IPS-18a (cell line): Measurements from ENCODE around the gene CDH18.

Experiments
- H3K27ac ChIP-seq: one replicate; pipeline ENCODE4 v1.5.1; 2013; ENCODE audit warnings: low read length
- H3K27me3 ChIP-seq: one replicate; pipeline ENCODE4 v1.6.1; 2013; ENCODE audit warnings: mild to moderate bottlenecking, low read length; ENCODE audit not compliant: control insufficient read depth, insufficient read depth
- H3K36me3 ChIP-seq: one replicate; pipeline ENCODE4 v1.6.1; 2013; ENCODE audit warnings: low read depth, low read length; ENCODE audit not compliant: control insufficient read depth
- H3K4me1 ChIP-seq: one replicate; pipeline ENCODE4 v1.6.1; 2013; ENCODE audit warnings: low read depth, low read length; ENCODE audit not compliant: control insufficient read depth
- H3K4me3 ChIP-seq: one replicate; pipeline ENCODE4 v1.5.1; 2013; ENCODE audit warnings: low read length
- H3K9ac ChIP-seq: one replicate; pipeline ENCODE4 v1.6.1; 2013; ENCODE audit warnings: mild to moderate bottlenecking, low read length, moderate library complexity
- H3K9me3 ChIP-seq: one replicate; pipeline ENCODE4 v1.6.1; 2013; ENCODE audit warnings: low read depth, low read length; ENCODE audit not compliant: control insufficient read depth

The CDH18 gene

GRCh38 chr5:19986806-19987205, 1.2 kb downstream of the CDH18 start:
- Histone ChIP-seq H3K27ac (no peak overlapping the region), H3K4me1 (peaks cover 4% of the 10 kb centered on the region), H3K4me3 (no peak overlapping the region), H3K27me3 (peaks cover 27% of the 10 kb centered on the region), H3K9me3 (no peaks in the 10 kb centered on the region), H3K36me3 (no peaks in the 10 kb centered on the region), H3K9ac (no peak overlapping the region)

GRCh38 chr5:19986031-19986619, 1.9 kb downstream of the CDH18 start:
- H3K4me1 ChIP-seq = peaks cover 4% of the 10 kb centered on the region
- H3K4me3 ChIP-seq = no peak overlapping the region
- no peak overlapping the region for H3K9ac ChIP-seq
- no peak overlapping the region for H3K27ac ChIP-seq
- peaks cover 27% of the 10 kb centered on the region for H3K27me3 ChIP-seq
- no peaks in the 10 kb centered on the region for H3K36me3 ChIP-seq
- H3K9me3 ChIP-seq = no peaks in the 10 kb centered on the region

GRCh38 chr5:19978476-19978875, 9.5 kb downstream of the CDH18 start:
- no peaks in the 10 kb centered on the region for H3K4me1 ChIP-seq
- no peaks in the 10 kb centered on the region for H3K36me3 ChIP-seq
- H3K9me3 ChIP-seq = no peaks in the 10 kb centered on the region
- H3K27me3 ChIP-seq = no peaks in the 10 kb centered on the region
- no peak overlapping the region for H3K27ac ChIP-seq
- no peak overlapping the region for H3K4me3 ChIP-seq
- no peak overlapping the region for H3K9ac ChIP-seq

DNA sequence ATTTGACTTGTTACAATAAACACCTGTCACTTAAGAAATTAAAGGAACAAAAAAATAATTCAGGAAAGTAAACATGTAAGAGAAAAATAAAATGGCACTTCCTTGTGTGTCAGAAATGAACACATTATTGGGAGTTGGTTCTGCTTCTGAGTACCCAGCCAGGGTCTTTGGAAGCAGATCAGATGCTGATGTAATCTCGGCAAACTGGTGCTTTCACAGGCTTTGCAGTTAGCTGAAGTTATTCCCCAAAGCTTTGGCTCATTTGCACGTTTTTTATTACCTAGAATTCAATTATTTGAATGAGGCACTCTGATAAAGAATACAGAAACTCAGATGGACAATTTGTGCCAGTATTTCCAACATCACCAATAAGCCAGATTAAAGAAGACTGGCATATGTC, 10.9 kb downstream of the CDH18 start:
- no peaks in the 10 kb centered on the region for H3K9me3 ChIP-seq
- no peaks in the 10 kb centered on the region for H3K36me3 ChIP-seq
- H3K27ac ChIP-seq = no peak overlapping the region
- H3K27me3 ChIP-seq = no peaks in the 10 kb centered on the region
- no peak overlapping the region for H3K9ac ChIP-seq
- no peaks in the 10 kb centered on the region for H3K4me1 ChIP-seq
- no peak overlapping the region for H3K4me3 ChIP-seq

- Histone ChIP-seq H3K9me3 (no peaks in the 10 kb centered on the region), H3K36me3 (no peaks in the 10 kb centered on the region), H3K27me3 (no peaks in the 10 kb centered on the region), H3K27ac (no peak overlapping the region), H3K9ac (no peak overlapping the region), H3K4me3 (no peak overlapping the region), H3K4me1 (no peaks in the 10 kb centered on the region)
Measured at GRCh38 chr5:19975795-19976194, 12.2 kb downstream of the CDH18 start.

DNA sequence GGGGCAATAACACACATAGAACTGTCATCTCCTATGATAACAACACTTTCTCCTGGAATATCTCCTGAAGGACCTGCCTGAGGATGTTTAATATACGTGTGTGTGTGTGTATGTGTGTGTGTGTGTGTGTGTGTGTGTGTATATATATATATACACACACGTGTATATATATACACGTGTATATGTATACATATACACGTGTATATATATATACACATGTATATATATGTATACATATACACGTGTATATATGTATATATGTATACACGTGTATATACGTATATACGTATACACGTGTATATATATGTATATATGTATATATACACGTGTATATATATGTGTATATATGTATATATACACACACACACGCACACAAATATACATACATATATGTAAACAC, 27.5 kb downstream of the CDH18 start:
- no peaks in the 10 kb centered on the region for H3K36me3 ChIP-seq
- H3K27me3 ChIP-seq = no peaks in the 10 kb centered on the region
- no peak overlapping the region for H3K4me3 ChIP-seq
- no peak overlapping the region for H3K27ac ChIP-seq
- no peaks in the 10 kb centered on the region for H3K9me3 ChIP-seq
- H3K4me1 ChIP-seq = no peaks in the 10 kb centered on the region
- H3K9ac ChIP-seq = no peak overlapping the region

DNA sequence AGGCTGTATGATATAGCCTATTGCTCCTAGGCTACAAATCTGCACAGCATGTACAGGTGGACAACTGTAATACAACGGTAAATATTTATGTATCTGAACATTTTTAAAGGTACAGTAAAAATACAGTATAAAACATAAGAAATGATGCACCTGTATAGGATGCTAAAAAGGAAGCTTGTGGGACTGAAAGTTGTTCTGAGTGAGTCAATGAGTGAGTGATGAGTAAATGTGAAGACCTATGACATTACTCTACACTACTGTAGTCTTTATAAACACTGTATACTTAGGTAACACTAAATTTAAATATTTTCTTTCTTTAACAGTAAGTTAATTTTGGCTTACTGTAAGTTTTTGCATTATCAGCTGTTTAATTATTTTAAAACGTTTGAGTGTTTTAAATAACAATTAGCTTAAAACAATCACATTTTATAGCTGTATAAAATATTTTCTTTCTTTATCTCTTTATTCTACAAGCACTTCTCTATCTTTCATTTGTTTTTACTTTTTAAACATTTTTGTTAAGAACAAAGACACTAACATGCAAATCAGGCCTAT, 28.1 kb downstream of the CDH18 start:
- Histone ChIP-seq H3K27me3 (no peaks in the 10 kb centered on the region), H3K9ac (no peak overlapping the region), H3K9me3 (no peaks in the 10 kb centered on the region), H3K27ac (no peak overlapping the region), H3K36me3 (no peaks in the 10 kb centered on the region), H3K4me3 (no peak overlapping the region), H3K4me1 (no peaks in the 10 kb centered on the region)

DNA sequence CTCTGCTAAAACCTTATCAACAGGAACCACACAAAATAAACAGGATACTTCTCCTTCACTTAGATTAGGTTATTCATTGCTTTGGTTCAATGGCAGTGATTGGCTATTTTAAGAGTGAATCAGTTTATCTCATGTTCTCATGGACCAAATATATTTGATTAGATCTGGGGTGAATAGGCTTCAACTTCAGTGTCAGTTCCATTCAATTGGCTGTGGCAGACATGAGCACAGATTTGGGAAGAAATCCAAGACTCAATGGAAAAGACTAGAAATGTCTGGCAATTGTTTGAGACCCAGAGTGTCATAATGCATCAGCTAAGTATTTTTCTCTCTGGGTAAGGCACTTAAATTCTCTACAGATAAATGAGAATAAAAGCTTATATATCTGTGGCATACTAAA, 37.1 kb downstream of the CDH18 start:
- Histone ChIP-seq H3K36me3 (no peaks in the 10 kb centered on the region), H3K27me3 (no peaks in the 10 kb centered on the region), H3K4me3 (no peak overlapping the region), H3K27ac (no peak overlapping the region), H3K4me1 (no peaks in the 10 kb centered on the region), H3K9me3 (no peaks in the 10 kb centered on the region), H3K9ac (no peak overlapping the region)

GRCh38 chr5:19940192-19940591, 47.8 kb downstream of the CDH18 start:
- Histone ChIP-seq H3K4me1 (no peaks in the 10 kb centered on the region), H3K27ac (no peak overlapping the region), H3K9me3 (no peaks in the 10 kb centered on the region), H3K9ac (no peak overlapping the region), H3K36me3 (no peaks in the 10 kb centered on the region), H3K4me3 (no peak overlapping the region), H3K27me3 (no peaks in the 10 kb centered on the region)

GRCh38 chr5:19930451-19930850, 57.5 kb downstream of the CDH18 start:
- Histone ChIP-seq H3K27ac (no peak overlapping the region), H3K4me1 (peaks cover 34% of the 10 kb centered on the region)

GRCh38 chr5:19928562-19929421, 59.2 kb downstream of the CDH18 start:
- no peaks in the 10 kb centered on the region for H3K36me3 ChIP-seq
- no peaks in the 10 kb centered on the region for H3K9me3 ChIP-seq
- H3K9ac ChIP-seq = no peak overlapping the region
- H3K4me1 ChIP-seq = peaks cover 34% of the 10 kb centered on the region
- no peak overlapping the region for H3K27ac ChIP-seq
- peak overlapping the region; percentile 39 for H3K4me3 ChIP-seq
- H3K27me3 ChIP-seq = peaks cover 19% of the 10 kb centered on the region

More at GRCh38 chr5:19930451-19930850, 57.5 kb downstream of the CDH18 start:
- H3K4me3 ChIP-seq = no peak overlapping the region
- H3K9ac ChIP-seq = no peak overlapping the region
- no peaks in the 10 kb centered on the region for H3K36me3 ChIP-seq
- peaks cover 19% of the 10 kb centered on the region for H3K27me3 ChIP-seq
- no peaks in the 10 kb centered on the region for H3K9me3 ChIP-seq
